Cardiac fibroblast (primary cell): ENCODE measurements around the gene OR2T27.
"Not testable (repeated sequence)": the region's sequence is repeated elsewhere in the genome, so short reads cannot be mapped to it uniquely, and the experiment has no call there.

Source experiments
- DNase-seq, 2 donors: peaks; one replicate each; pipeline versions ENCODE4 v3.0.0 to v3.0.0-alpha.2; 2010; ENCODE audit warnings: low read depth in 2 of 2
- H3K4me3 ChIP-seq, 2 donors: replicated peaks in 1 of 2; 1 replicate in 1 of 2; 2 replicates in 1 of 2; pipeline ENCODE4 v1.5.1; 2011; ENCODE audit warnings: low read depth in 2 of 2, low read length in 2 of 2, mild to moderate bottlenecking in 2 of 2, moderate library complexity in 1 of 2
- TF ChIP-seq, protein P1 (sequence below): IDR thresholded peaks from one replicate; pipeline ENCODE4 v1.5.1; 2011; ENCODE audit warnings: low read depth, mild to moderate bottlenecking, low read length, inconsistent platforms

OR2T27 gene

GRCh38 chr1:248670003-248670402, 14.7 kb upstream of the OR2T27 start:
- TF ChIP-seq, protein P1, sequence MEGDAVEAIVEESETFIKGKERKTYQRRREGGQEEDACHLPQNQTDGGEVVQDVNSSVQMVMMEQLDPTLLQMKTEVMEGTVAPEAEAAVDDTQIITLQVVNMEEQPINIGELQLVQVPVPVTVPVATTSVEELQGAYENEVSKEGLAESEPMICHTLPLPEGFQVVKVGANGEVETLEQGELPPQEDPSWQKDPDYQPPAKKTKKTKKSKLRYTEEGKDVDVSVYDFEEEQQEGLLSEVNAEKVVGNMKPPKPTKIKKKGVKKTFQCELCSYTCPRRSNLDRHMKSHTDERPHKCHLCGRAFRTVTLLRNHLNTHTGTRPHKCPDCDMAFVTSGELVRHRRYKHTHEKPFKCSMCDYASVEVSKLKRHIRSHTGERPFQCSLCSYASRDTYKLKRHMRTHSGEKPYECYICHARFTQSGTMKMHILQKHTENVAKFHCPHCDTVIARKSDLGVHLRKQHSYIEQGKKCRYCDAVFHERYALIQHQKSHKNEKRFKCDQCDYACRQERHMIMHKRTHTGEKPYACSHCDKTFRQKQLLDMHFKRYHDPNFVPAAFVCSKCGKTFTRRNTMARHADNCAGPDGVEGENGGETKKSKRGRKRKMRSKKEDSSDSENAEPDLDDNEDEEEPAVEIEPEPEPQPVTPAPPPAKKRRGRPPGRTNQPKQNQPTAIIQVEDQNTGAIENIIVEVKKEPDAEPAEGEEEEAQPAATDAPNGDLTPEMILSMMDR = no peak

DNA sequence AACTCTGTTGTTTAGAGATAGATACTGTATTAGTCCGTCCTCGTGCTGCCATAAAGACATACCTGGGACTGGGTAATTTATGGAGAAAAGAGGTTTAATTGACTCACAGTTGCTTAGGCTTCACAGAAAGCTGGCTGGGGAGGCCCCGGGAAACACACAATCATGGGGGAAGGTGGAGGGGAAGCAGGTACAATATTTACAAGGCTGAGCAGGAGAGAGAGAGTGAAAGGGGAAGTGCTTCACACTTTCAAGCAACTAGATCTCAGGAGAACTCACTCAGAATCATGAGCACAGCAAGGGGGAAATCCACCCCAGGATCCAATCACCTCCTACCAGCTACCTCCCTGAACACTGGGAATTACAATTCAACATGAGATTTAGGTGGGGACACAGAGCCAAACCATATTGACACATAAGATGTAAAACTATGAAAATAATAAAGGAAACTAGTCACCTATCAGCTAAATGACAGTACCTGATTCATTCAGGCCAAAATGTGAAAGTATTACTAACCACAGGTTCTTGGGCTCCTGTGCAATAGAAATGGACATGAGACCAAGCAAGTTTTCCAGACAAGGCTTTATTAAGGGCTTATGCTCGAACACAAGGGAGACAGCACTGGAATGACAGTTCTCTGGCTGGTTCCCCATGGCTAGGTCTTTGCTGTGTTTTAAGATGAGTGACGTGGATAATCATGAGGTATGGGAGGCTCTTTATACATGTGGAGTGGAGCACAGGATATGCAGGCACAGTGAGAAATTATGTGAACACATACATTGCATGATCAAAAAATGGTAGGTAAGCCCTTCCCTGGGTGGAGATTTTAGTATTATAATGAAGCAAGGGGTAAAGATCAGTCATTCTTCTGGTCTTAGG, 8.4 kb upstream of the OR2T27 start:
- DNase-seq, H3K4me3 ChIP-seq: not testable (repeated sequence)

More at GRCh38 chr1:248670003-248670402, 14.7 kb upstream of the OR2T27 start:
- H3K4me3 ChIP-seq = no peak overlapping the region
- peak in 1 of 2 donors; percentile 10 for DNase-seq

DNA sequence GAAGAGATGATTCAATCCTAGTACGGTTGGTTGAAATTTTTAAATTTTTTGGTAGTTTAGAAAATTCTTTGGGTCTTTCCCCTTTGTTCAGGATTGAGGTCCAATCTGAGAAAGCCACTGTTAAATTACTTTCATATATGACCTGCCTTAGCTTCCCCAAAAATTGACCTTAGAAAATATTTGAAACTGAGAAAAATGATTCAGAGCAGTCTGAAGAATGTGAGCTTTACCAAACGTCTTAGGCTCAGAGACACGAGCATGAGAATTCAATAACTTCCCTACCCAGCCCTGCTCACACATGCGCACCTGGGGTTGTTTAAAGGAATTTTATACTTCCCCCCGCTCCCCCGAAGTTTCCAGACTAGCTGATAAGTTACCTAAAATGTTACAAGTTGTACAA, 1.5 kb upstream of the OR2T27 start:
- DNase-seq, H3K4me3 ChIP-seq: not testable (repeated sequence)

DNA sequence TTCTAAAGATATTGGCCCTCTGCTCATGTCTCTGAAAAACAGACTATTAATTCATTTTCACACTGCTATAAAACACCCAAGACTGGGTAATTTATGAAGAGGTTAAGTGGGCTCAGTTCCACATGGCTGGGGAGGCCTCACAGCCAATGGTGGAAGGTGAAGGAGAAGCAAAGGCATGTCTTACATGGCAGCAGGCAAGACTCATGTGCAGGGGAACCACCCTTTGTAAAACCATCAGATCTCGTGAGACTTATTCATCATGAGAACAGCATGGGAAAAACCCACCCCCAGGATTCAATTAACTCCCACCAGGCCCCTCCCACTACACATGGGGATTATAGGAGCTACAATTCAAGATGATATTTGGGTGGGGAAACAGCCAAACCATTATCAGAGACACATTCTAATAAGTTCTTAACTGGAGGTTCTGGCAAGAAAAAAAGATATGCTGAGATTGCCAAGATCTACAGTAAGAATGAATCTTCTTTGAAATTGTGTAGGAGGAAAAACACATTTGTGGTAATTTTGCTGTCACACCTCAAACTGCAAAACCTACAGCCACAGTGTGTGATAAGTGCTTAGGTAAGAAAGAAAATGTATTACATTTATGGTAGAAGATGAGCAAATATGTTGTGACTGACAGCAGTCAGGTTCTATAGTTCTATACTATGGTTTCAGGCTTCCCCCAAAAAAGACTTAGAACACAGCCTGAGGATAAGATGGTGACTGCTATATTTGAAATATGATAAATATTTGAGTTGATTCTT, 6.4 kb downstream of the OR2T27 start:
- H3K4me3 ChIP-seq, DNase-seq: not testable (repeated sequence)

DNA sequence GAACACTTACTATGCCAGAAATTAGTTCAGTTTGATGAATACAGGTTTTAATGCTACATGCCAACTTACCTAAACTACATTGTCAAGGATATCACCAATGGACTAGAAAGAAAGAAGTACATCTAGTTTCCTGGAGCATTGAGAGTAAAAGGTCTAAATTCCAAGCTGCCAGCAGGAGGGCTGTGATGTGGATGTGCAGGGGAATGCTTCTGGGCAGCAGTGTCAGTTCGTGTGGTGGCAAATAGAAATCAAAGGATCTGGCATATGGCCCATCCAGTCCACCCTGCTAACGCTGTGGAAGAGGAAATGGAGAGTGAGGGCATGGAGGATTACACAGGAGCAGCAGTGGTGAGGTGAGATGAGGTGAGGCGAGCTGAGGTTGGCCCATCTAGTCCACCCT, 10.2 kb downstream of the OR2T27 start, which contains the start of gene OR2T35:
Gene OR2T35 (minus strand): TSS at position 101 of the 400 bp plus-strand sequence. CDS start 6,020 bp downstream, outside the sequence.
- DNase-seq, H3K4me3 ChIP-seq: not testable (repeated sequence)

GRCh38 chr1:248642971-248643651, 12.2 kb downstream of the OR2T27 start:
- DNase-seq, H3K4me3 ChIP-seq: not testable (repeated sequence)

DNA sequence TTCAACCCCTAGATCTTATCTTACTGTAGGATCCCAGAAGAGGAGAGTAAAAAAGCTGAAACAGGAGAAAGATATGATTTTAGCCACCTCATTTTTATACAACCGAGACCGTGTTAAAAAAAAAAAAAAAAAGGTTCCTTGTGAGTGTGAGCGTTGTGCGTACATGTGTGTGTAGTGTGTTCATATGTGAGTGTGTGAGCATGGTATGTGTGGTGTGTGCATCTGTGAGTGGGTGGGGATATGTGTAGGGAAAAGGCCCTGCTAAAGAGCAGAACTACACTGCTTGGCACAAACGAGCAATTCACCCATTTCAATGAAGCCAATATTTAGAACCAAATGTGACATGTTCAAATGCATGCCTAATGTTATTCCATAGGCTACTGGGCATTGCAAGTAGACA, 13.7 kb downstream of the OR2T27 start:
- DNase-seq = not testable (repeated sequence)

GRCh38 chr1:248640906-248641305, 14.4 kb downstream of the OR2T27 start:
- H3K4me3 ChIP-seq, DNase-seq: not testable (repeated sequence)

More for the DNA sequence above, 13.7 kb downstream of the OR2T27 start:
- H3K4me3 ChIP-seq = not testable (repeated sequence)

- not testable (repeated sequence) for DNase-seq
Measured at GRCh38 chr1:248639652-248640051, 15.7 kb downstream of the OR2T27 start.

DNA sequence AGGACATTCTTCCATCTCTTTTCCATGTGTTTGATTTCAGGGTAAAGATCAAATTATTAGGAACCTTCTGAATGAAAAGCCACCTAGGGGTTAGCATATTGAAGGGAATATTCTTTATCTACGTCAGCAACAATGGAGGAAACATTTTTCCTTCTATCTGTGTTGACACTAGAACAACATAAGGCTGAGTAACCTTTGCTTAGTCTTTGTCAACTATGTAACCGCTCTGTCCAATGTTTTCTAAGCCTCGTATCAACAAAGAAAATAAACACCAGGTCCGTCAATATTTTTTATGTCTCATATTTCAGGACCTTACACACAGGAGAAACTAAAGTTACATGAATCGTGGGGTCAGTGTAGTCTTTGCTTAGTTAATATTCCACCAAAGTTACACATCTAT, 18.7 kb downstream of the OR2T27 start:
- DNase-seq, H3K4me3 ChIP-seq: not testable (repeated sequence)

More at GRCh38 chr1:248639652-248640051, 15.7 kb downstream of the OR2T27 start:
- not testable (repeated sequence) for H3K4me3 ChIP-seq

DNA sequence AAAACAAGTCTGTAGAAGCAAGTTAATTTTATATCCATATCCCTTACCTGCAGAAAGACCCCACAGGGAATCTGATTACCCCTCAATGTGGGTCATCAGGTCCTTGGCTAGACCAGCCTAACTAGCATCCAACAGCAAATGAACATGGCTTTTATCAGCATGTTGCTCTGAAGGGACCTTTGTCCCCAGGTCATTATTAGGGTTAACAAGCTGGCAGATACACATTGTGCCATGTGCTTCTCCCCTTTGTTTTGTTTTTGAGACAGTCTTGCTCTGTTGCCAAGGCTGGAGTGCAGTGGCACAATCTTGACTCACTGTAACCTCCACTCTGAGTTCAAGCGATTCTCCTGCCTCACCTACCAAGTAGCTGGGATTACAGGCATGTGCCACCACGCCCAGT, 20.3 kb downstream of the OR2T27 start, which contains the start of gene OR2T11:
Gene OR2T11 (minus strand): TSS at position 101 of the 400 bp plus-strand sequence. CDS start 7,963 bp downstream, outside the sequence.
- H3K4me3 ChIP-seq, DNase-seq: not testable (repeated sequence)
